ENCODE measurements around the gene THOC5.

Gene THOC5

DNA sequence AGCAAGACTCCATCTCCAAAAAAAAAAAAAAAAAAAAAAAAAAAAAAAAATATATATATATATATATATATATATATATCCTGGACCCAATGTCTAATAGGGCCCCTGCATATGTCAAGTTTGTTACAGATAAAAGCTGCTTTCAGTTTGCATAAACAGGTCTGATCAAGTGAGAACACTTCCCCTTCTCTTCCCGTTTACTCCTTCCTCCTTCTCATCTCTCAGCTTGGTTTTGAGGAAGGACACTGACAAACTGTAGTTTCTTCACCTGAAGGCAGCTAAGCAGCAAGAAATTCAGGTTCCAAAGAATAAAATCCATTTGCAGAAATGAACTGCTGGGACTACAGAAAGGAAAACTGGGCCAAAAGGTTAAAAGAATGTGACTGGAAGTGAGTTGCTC is 11.7 kb downstream of the THOC5 start:
- Histone ChIP-seq H3K36me3 (ENCODE audit: control insufficient read depth, low read length) (peaks cover 55% of the 10 kb centered on the region), H3K9me3 (ENCODE audit: control insufficient read depth, insufficient read depth, low read length) (no peaks in the 10 kb centered on the region), H3K4me1 (ENCODE audit: control insufficient read depth, low read length) (peaks cover 5% of the 10 kb centered on the region), H3K27me3 (ENCODE audit: control insufficient read depth, low read length) (no peaks in the 10 kb centered on the region), H3K4me3 (ENCODE audit: low read length) (no peak overlapping the region), H3K27ac (ENCODE audit: low read depth, low read length) (no peak overlapping the region), H4K20me1 (ENCODE audit: control insufficient read depth, insufficient read depth, low read depth, low read length) (no peaks in the 10 kb centered on the region), H3F3A (ENCODE audit: control insufficient read depth, insufficient read depth) (no peaks in the 10 kb centered on the region), H3K4me2 (ENCODE audit: low read length) (no peak overlapping the region), H3K9me2 (replicated peaks; ENCODE audit: control insufficient read depth, low read length) (no peaks in the 10 kb centered on the region), H3K79me2 (ENCODE audit: control insufficient read depth, low read length) (no peaks in the 10 kb centered on the region)
- TF ChIP-seq, protein P1, sequence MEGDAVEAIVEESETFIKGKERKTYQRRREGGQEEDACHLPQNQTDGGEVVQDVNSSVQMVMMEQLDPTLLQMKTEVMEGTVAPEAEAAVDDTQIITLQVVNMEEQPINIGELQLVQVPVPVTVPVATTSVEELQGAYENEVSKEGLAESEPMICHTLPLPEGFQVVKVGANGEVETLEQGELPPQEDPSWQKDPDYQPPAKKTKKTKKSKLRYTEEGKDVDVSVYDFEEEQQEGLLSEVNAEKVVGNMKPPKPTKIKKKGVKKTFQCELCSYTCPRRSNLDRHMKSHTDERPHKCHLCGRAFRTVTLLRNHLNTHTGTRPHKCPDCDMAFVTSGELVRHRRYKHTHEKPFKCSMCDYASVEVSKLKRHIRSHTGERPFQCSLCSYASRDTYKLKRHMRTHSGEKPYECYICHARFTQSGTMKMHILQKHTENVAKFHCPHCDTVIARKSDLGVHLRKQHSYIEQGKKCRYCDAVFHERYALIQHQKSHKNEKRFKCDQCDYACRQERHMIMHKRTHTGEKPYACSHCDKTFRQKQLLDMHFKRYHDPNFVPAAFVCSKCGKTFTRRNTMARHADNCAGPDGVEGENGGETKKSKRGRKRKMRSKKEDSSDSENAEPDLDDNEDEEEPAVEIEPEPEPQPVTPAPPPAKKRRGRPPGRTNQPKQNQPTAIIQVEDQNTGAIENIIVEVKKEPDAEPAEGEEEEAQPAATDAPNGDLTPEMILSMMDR (IDR thresholded peaks at IDR 0.05; ENCODE audit: low read depth, low read length, poor library complexity, severe bottlenecking): no peak
- TF ChIP-seq EZH2phosphoT487 (IDR thresholded peaks at IDR 0.05; ENCODE audit: borderline replicate concordance, low read length): no peak

DNA sequence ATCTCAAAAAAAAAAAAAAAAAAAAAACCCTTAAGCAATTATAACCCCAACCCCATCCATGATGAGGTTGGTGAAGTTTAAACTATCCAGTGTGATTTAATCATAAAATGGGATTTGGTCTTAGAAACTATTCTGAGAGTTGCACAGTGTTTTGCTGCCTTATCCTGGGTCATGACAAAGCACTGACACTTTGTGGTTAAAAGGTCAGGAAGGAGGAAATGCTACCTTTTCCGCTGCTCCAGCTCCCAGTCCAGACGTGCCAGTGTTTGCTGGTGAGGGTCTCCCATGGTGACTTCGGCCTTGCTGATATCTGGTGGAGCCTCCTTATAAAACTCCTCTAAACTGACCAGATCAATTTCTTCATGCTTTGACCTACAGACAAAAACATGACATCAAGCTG is 14.5 kb downstream of the THOC5 start:
- no peak overlapping the region for H3K4me2 ChIP-seq (ENCODE audit: low read length)
- H3K4me3 ChIP-seq (ENCODE audit: low read length): no peak overlapping the region
- H3K79me2 ChIP-seq (ENCODE audit: control insufficient read depth, low read length): no peaks in the 10 kb centered on the region
- no peaks in the 10 kb centered on the region for H3K27me3 ChIP-seq (ENCODE audit: control insufficient read depth, low read length)
- peaks cover 68% of the 10 kb centered on the region for H3K36me3 ChIP-seq (ENCODE audit: control insufficient read depth, low read length)
- no peaks in the 10 kb centered on the region for H4K20me1 ChIP-seq (ENCODE audit: control insufficient read depth, insufficient read depth, low read depth, low read length)
- H3F3A ChIP-seq (ENCODE audit: control insufficient read depth, insufficient read depth): no peaks in the 10 kb centered on the region
- no peak overlapping the region for H3K27ac ChIP-seq (ENCODE audit: low read depth, low read length)
- no peak for TF ChIP-seq EZH2phosphoT487 (IDR thresholded peaks at IDR 0.05; ENCODE audit: borderline replicate concordance, low read length)
- TF ChIP-seq, protein P1 (IDR thresholded peaks at IDR 0.05; ENCODE audit: low read depth, low read length, poor library complexity, severe bottlenecking): no peak
- no peaks in the 10 kb centered on the region for H3K9me3 ChIP-seq (ENCODE audit: control insufficient read depth, insufficient read depth, low read length)
- peaks cover 5% of the 10 kb centered on the region for H3K4me1 ChIP-seq (ENCODE audit: control insufficient read depth, low read length)
- H3K9me2 ChIP-seq (replicated peaks; ENCODE audit: control insufficient read depth, low read length): no peaks in the 10 kb centered on the region

DNA sequence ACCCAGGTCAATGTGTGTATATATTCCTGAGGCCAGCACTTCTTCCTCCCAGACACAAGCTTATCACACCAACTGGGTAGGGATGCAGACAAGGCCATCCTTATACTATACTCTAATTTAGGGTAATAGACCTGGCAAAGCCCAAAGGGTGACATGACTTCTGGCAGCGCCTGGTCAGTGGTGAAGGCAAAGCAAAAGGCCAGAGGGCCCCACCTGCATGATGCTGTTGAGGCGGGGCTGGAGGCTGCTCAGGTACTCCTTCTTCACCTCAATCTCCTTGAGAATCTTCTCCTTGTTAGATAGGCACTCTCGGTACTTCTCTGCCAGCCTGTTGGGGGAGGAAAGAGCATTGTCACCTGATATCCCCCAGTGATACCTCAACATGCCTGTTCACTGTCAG is 17.1 kb downstream of the THOC5 start:
- H3K79me2 ChIP-seq (ENCODE audit: control insufficient read depth, low read length): no peaks in the 10 kb centered on the region
- no peaks in the 10 kb centered on the region for H3F3A ChIP-seq (ENCODE audit: control insufficient read depth, insufficient read depth)
- H3K9me2 ChIP-seq (replicated peaks; ENCODE audit: control insufficient read depth, low read length): no peaks in the 10 kb centered on the region
- no peaks in the 10 kb centered on the region for H3K27me3 ChIP-seq (ENCODE audit: control insufficient read depth, low read length)
- H3K4me2 ChIP-seq (ENCODE audit: low read length): no peak overlapping the region
- peaks cover 73% of the 10 kb centered on the region for H3K36me3 ChIP-seq (ENCODE audit: control insufficient read depth, low read length)
- H3K9me3 ChIP-seq (ENCODE audit: control insufficient read depth, insufficient read depth, low read length): no peaks in the 10 kb centered on the region
- H3K4me3 ChIP-seq (ENCODE audit: low read length): no peak overlapping the region
- H3K4me1 ChIP-seq (ENCODE audit: control insufficient read depth, low read length): no peaks in the 10 kb centered on the region
- no peak for TF ChIP-seq EZH2phosphoT487 (IDR thresholded peaks at IDR 0.05; ENCODE audit: borderline replicate concordance, low read length)
- TF ChIP-seq, protein P1 (IDR thresholded peaks at IDR 0.05; ENCODE audit: low read depth, low read length, poor library complexity, severe bottlenecking): no peak
- H3K27ac ChIP-seq (ENCODE audit: low read depth, low read length): no peak overlapping the region
- no peaks in the 10 kb centered on the region for H4K20me1 ChIP-seq (ENCODE audit: control insufficient read depth, insufficient read depth, low read depth, low read length)

DNA sequence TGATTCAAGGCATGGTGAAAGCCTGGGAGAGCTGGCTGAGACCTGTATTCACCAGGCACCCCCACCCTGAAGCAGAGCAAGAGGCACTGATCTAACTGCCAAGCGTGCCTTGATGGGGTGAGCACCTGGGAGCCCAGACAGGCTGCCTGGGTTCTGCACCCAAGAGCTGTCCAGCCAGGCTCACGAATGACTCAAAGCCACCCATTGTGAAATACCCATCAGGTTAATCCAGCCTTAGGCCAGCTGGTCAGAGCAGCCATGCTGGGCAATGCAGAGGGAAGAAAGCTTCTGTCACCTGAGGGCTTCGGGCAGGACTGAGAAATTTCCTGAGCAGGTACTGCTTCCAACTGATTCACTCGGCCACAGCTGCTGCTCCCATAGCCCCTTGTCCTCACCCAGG is 22.1 kb downstream of the THOC5 start:
- H3K4me2 ChIP-seq (ENCODE audit: low read length): no peak overlapping the region
- no peaks in the 10 kb centered on the region for H3K79me2 ChIP-seq (ENCODE audit: control insufficient read depth, low read length)
- H3K27me3 ChIP-seq (ENCODE audit: control insufficient read depth, low read length): no peaks in the 10 kb centered on the region
- H3F3A ChIP-seq (ENCODE audit: control insufficient read depth, insufficient read depth): no peaks in the 10 kb centered on the region
- no peaks in the 10 kb centered on the region for H3K4me1 ChIP-seq (ENCODE audit: control insufficient read depth, low read length)
- H4K20me1 ChIP-seq (ENCODE audit: control insufficient read depth, insufficient read depth, low read depth, low read length): no peaks in the 10 kb centered on the region
- H3K9me3 ChIP-seq (ENCODE audit: control insufficient read depth, insufficient read depth, low read length): no peaks in the 10 kb centered on the region
- H3K9me2 ChIP-seq (replicated peaks; ENCODE audit: control insufficient read depth, low read length): no peaks in the 10 kb centered on the region
- H3K27ac ChIP-seq (ENCODE audit: low read depth, low read length): no peak overlapping the region
- TF ChIP-seq EZH2phosphoT487 (IDR thresholded peaks at IDR 0.05; ENCODE audit: borderline replicate concordance, low read length): no peak
- TF ChIP-seq, protein P1 (IDR thresholded peaks at IDR 0.05; ENCODE audit: low read depth, low read length, poor library complexity, severe bottlenecking): no peak
- H3K4me3 ChIP-seq (ENCODE audit: low read length): no peak overlapping the region
- H3K36me3 ChIP-seq (ENCODE audit: control insufficient read depth, low read length): peaks cover 83% of the 10 kb centered on the region
